Measurements from ENCODE around the gene PLOD2. TPM values are rescaled to one million over a fixed set of nuclear protein-coding genes. Genes with fewer than 3 reads are reported as not detected.

PLOD2 gene
- total RNA-seq (not detected in 2 replicates), polyA plus RNA-seq (not detected in 2 replicates), polyA minus RNA-seq (not detected in 2 replicates)
- total RNA-seq (2013), result 0.84 TPM

DNA sequence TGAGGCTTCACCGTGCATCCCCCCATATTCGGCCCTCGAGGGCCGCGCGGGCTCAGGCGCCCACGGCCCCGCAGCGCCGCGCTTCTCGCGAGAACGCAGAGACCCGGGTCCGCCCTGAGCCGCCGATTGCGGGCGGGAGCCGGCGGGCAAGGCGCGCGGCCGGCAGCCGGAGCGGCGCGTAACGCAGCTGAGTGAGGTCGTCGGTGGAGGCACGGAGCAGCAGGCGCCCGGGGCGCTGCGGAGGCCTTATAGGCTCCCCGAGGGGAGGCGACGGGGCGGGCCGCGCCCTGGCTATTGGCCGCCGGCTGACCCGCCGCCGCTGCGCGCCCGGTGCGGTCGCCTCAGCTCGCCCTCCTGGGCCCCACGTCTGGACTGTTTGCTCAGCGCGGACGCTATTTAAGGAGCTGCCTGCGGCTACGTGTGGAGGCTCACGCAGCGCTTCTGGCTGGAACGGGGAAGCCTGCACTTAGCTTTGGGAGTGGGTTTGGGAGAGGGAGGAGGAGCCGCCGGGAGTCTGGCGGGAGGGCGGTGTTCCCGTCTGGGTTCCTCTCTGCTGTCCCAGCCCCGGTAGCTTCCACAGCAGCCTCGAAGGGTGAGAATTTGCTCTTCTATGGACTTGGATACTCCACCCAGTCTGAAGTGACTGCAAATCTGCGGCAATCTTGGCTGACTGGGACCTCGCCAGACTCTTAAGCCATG, at the start of gene PLOD2:
Gene PLOD2 (minus strand): TSS at position 221 of the 699 bp plus-strand sequence. CDS start 195 bp downstream, at position 26.
- peaks cover 14% of the 10 kb centered on the region for H3K4me1 Mint-ChIP-seq
- Histone ChIP-seq H2AFZ (ENCODE audit: insufficient read depth, low read depth, low read length, poor library complexity, severe bottlenecking) (peak within 1 kb of the TSS; percentile 58), H3K79me2 (ENCODE audit: control insufficient read depth, insufficient read depth, low read length) (no peaks in the 10 kb centered on the region), H3K4me2 (replicated peaks; ENCODE audit: low read depth, low read length, poor library complexity, severe bottlenecking) (peak within 1 kb of the TSS; percentile 66), H3K27me3 (replicated peaks in 1 of 4; ENCODE audit: control extremely low read depth in 1 of 4, control insufficient read depth in 3 of 4, insufficient read depth in 4 of 4, low read length in 3 of 4) (peaks cover 0 to 29% (median 19%) of the 10 kb centered on the region in 4 experiments), H3K9me3 (ENCODE audit: control extremely low read depth in 1 of 3, control insufficient read depth in 2 of 3, insufficient read depth in 1 of 3, low read length in 2 of 3) (no peaks in the 10 kb centered on the region), H3K4me1 (ENCODE audit: control insufficient read depth in 2 of 2, insufficient read depth in 2 of 2, low read length in 2 of 2) (peaks cover 12 to 16% of the 10 kb centered on the region in 2 donors), H3K4me3 (ENCODE audit: control extremely low read depth in 1 of 5, extremely low read depth in 1 of 5, insufficient read depth in 1 of 5, low read depth in 2 of 5, low read length in 4 of 5) (peak within 1 kb of the TSS in 2 of 5 experiments; percentile 33), H4K20me1 (ENCODE audit: control insufficient read depth, insufficient read depth, low read length, poor library complexity, severe bottlenecking) (no peaks in the 10 kb centered on the region), H3K9ac (ENCODE audit: low read length) (peak within 1 kb of the TSS; percentile 42), H3K36me3 (replicated peaks in 1 of 2; ENCODE audit: control extremely low read depth in 1 of 2, control insufficient read depth in 1 of 2, extremely low read depth in 1 of 2, insufficient read depth in 2 of 2, low read length in 1 of 2) (no peaks in the 10 kb centered on the region), H3K27ac (ENCODE audit: low read length in 2 of 2) (no peak within 1 kb of the TSS)
- ATAC-seq (ENCODE audit: low read depth), result no peak
- DNase-seq, result peak; percentile 5
- H3K4me3 Mint-ChIP-seq, result peak within 1 kb of the TSS; percentile 67
- no peak within 1 kb of the TSS for H3K27ac Mint-ChIP-seq
- no peak for TF ChIP-seq EZH2 (IDR thresholded peaks at IDR 0.05; ENCODE audit: borderline replicate concordance, insufficient read depth, low read depth, low read length, poor library complexity, severe bottlenecking)
- H3K27me3 Mint-ChIP-seq, result peaks cover 44% of the 10 kb centered on the region
- no peaks in the 10 kb centered on the region for H3K9me3 Mint-ChIP-seq (ENCODE audit: insufficient read depth)
- 3% methylated on average over 74 of the region's 74 CpGs for WGBS (ENCODE audit: insufficient coverage)
- CTCF ChIA-PET, result no interaction called here
- POLR2A ChIA-PET, result no interaction called here
- intact Hi-C loops (cut with micrococcal nuclease), result no loop called here

GRCh38 chr3:146209371-146209770, 48.4 kb upstream of the PLOD2 start:
- Histone ChIP-seq H4K20me1 (ENCODE audit: control insufficient read depth, insufficient read depth, low read length, poor library complexity, severe bottlenecking) (no peaks in the 10 kb centered on the region), H3K9me3 (ENCODE audit: control extremely low read depth in 1 of 3, control insufficient read depth in 2 of 3, insufficient read depth in 1 of 3, low read length in 2 of 3) (no peaks in the 10 kb centered on the region), H3K27ac (ENCODE audit: low read length in 2 of 2) (no peak overlapping the region), H3K4me2 (replicated peaks; ENCODE audit: low read depth, low read length, poor library complexity, severe bottlenecking) (no peak overlapping the region), H3K4me3 (ENCODE audit: control extremely low read depth in 1 of 5, extremely low read depth in 1 of 5, insufficient read depth in 1 of 5, low read depth in 2 of 5, low read length in 4 of 5) (no peak overlapping the region), H3K4me1 (ENCODE audit: control insufficient read depth in 2 of 2, insufficient read depth in 2 of 2, low read length in 2 of 2) (no peaks in the 10 kb centered on the region), H3K9ac (ENCODE audit: low read length) (no peak overlapping the region), H3K79me2 (ENCODE audit: control insufficient read depth, insufficient read depth, low read length) (no peaks in the 10 kb centered on the region), H2AFZ (ENCODE audit: insufficient read depth, low read depth, low read length, poor library complexity, severe bottlenecking) (no peak overlapping the region), H3K27me3 (replicated peaks in 1 of 4; ENCODE audit: control extremely low read depth in 1 of 4, control insufficient read depth in 3 of 4, insufficient read depth in 4 of 4, low read length in 3 of 4) (no peaks in the 10 kb centered on the region), H3K36me3 (replicated peaks in 1 of 2; ENCODE audit: control extremely low read depth in 1 of 2, control insufficient read depth in 1 of 2, extremely low read depth in 1 of 2, insufficient read depth in 2 of 2, low read length in 1 of 2) (no peaks in the 10 kb centered on the region)
- no peak for TF ChIP-seq EZH2 (IDR thresholded peaks at IDR 0.05; ENCODE audit: borderline replicate concordance, insufficient read depth, low read depth, low read length, poor library complexity, severe bottlenecking)
- TF ChIP-seq CTCF (IDR thresholded peaks at IDR 0.05), result no peak
- no peak overlapping the region for H3K27ac Mint-ChIP-seq
- H3K9me3 Mint-ChIP-seq (ENCODE audit: insufficient read depth), result no peaks in the 10 kb centered on the region
- ChIA-PET CTCF (interaction anchor here (1.0 to 1.3 kb wide), 2 partner anchors 9 to 369 kb away, joined by 3 to 4 read pairs; no protein-coding TSS in a partner anchor), POLR2A (no interaction called here)
- H3K4me1 Mint-ChIP-seq, result no peaks in the 10 kb centered on the region
- ATAC-seq (ENCODE audit: low read depth) (no peak), DNase-seq (no peak)
- intact Hi-C loops (cut with micrococcal nuclease), result no loop called here
- H3K4me3 Mint-ChIP-seq, result no peak overlapping the region
- H3K27me3 Mint-ChIP-seq, result no peaks in the 10 kb centered on the region
